WTC11 (cell line): ENCODE measurements around the gene CEP135. TPM values are rescaled to one million over a fixed set of nuclear protein-coding genes. Genes with fewer than 3 reads are reported as not detected.

ENCODE experiments used
- ETV6 ChIP-seq: sonication (generic); formaldehyde crosslinking; IDR thresholded peaks from 2 replicates; pipeline ENCODE4 v1.8.1; 2022; ENCODE audit warnings: mild to moderate bottlenecking, missing genetic modification reagents
- GTF2I ChIP-seq: fragments of 250-450 bp; sonication (Bioruptor Pico); conservative IDR thresholded peaks from 2 replicates; pipeline ENCODE4 v1.4.0; 2021; ENCODE audit warnings: mild to moderate bottlenecking
- KAT7 ChIP-seq: sonication (generic); formaldehyde crosslinking; IDR thresholded peaks from 2 replicates; pipeline ENCODE4 v1.8.1; 2023; ENCODE audit warnings: missing genetic modification reagents, mild to moderate bottlenecking, borderline replicate concordance
- NFATC4 ChIP-seq: fragments of 250-450 bp; sonication (Bioruptor Pico); IDR thresholded peaks from 2 replicates; pipeline ENCODE4 v1.9.0; 2021; ENCODE audit warnings: mild to moderate bottlenecking
- OVOL2 ChIP-seq: fragments of 250-450 bp; sonication (Bioruptor Pico); IDR thresholded peaks from 2 replicates; pipeline ENCODE4 v1.9.0; 2021; ENCODE audit warnings: mild to moderate bottlenecking, borderline replicate concordance
- SOX15 ChIP-seq: fragments of 250-450 bp; sonication (Bioruptor Pico); IDR thresholded peaks from 2 replicates; pipeline ENCODE4 v1.9.0; 2021; ENCODE audit warnings: mild to moderate bottlenecking
- TCF7 ChIP-seq: sonication (generic); formaldehyde crosslinking; IDR thresholded peaks from 2 replicates; pipeline ENCODE4 v1.8.0; 2022; ENCODE audit warnings: mild to moderate bottlenecking, low read depth, missing genetic modification reagents, moderate library complexity
- ZNF281 ChIP-seq: sonication (generic); formaldehyde crosslinking; IDR thresholded peaks from 2 replicates; pipeline ENCODE4 v1.8.0; 2023; ENCODE audit warnings: mild to moderate bottlenecking, missing genetic modification reagents
- ZNF532 ChIP-seq: fragments of 250-450 bp; sonication (Bioruptor Pico); IDR thresholded peaks from 2 replicates; pipeline ENCODE4 v1.9.0; 2021; ENCODE audit warnings: mild to moderate bottlenecking, borderline replicate concordance
- total RNA-seq: library from RNA; stranded (reverse); gene quantifications from 3 replicates; pipeline ENCODE4 v1.2.3, GENCODE V29; 2021
- TF ChIP-seq, protein P1 (sequence below): fragments of 250-450 bp; sonication (Bioruptor Pico); conservative IDR thresholded peaks from 2 replicates; pipeline ENCODE4 v1.9.0; 2021; ENCODE audit warnings: mild to moderate bottlenecking
- TF ChIP-seq, protein P2 (sequence below): sonication (generic); formaldehyde crosslinking; IDR thresholded peaks from 2 replicates; pipeline ENCODE4 v1.8.0; 2023; ENCODE audit warnings: missing genetic modification reagents, mild to moderate bottlenecking, borderline replicate concordance
- TF ChIP-seq, protein P3 (sequence below): sonication (generic); formaldehyde crosslinking; IDR thresholded peaks from 2 replicates; pipeline ENCODE4 v1.8.0; 2022; ENCODE audit warnings: mild to moderate bottlenecking, missing genetic modification reagents

Gene CEP135
- total RNA-seq, 1 experiment from 2014 or later, result 13.6 TPM

GRCh38 chr4:56048702-56049431, 100.1 kb downstream of the CEP135 start (continued):
- no peak for TF ChIP-seq ZNF532 (CRISPR knock-in tag)
- no peak for TF ChIP-seq ZNF281 (CRISPR knock-in tag)
- TF ChIP-seq GTF2I (CRISPR knock-in tag), result no peak
- TF ChIP-seq KAT7 (CRISPR knock-in tag), result 0 out of 2 replicates have a peak, but pooled peaks have one; percentile 82
- TF ChIP-seq, protein P1, sequence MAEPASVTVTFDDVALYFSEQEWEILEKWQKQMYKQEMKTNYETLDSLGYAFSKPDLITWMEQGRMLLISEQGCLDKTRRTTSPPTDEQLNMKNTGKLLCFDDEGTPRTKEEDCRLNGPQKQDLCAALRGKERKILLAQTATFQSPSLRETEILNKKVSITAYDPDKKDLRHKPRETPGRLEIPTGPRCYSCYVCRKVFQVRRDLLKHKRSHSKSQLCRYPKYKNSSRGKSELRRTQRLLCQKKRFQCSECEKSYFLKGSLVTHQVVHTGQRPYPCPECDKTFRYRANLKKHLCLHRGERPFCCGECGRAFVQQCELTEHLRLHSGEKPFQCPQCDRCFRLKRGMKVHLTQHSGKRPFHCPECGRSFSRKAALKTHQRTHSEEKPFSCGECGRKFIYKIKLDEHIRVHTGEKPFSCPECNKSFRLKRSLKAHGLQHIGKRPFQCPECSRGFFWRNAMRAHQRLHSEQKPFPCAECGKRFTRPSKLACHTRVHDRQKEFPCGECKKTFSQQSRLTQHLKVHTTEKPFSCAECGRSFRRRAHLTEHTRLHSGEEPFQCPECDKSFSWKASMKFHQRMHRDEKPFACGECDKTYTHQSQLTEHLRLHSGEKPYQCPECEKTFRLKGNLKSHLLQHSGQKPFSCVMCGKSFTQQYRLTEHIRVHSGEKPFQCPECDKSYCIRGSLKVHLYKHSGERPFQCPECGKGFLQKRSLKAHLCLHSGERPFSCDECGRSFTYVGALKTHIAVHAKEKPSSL (CRISPR knock-in tag), result no peak
- TF ChIP-seq, protein P2, sequence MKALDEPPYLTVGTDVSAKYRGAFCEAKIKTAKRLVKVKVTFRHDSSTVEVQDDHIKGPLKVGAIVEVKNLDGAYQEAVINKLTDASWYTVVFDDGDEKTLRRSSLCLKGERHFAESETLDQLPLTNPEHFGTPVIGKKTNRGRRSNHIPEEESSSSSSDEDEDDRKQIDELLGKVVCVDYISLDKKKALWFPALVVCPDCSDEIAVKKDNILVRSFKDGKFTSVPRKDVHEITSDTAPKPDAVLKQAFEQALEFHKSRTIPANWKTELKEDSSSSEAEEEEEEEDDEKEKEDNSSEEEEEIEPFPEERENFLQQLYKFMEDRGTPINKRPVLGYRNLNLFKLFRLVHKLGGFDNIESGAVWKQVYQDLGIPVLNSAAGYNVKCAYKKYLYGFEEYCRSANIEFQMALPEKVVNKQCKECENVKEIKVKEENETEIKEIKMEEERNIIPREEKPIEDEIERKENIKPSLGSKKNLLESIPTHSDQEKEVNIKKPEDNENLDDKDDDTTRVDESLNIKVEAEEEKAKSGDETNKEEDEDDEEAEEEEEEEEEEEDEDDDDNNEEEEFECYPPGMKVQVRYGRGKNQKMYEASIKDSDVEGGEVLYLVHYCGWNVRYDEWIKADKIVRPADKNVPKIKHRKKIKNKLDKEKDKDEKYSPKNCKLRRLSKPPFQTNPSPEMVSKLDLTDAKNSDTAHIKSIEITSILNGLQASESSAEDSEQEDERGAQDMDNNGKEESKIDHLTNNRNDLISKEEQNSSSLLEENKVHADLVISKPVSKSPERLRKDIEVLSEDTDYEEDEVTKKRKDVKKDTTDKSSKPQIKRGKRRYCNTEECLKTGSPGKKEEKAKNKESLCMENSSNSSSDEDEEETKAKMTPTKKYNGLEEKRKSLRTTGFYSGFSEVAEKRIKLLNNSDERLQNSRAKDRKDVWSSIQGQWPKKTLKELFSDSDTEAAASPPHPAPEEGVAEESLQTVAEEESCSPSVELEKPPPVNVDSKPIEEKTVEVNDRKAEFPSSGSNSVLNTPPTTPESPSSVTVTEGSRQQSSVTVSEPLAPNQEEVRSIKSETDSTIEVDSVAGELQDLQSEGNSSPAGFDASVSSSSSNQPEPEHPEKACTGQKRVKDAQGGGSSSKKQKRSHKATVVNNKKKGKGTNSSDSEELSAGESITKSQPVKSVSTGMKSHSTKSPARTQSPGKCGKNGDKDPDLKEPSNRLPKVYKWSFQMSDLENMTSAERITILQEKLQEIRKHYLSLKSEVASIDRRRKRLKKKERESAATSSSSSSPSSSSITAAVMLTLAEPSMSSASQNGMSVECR (CRISPR knock-in tag), result peak; percentile 50
- TF ChIP-seq ETV6 (CRISPR knock-in tag), result no peak
- no peak for TF ChIP-seq SOX15
- TF ChIP-seq OVOL2, result no peak
- no peak for TF ChIP-seq NFATC4 (CRISPR knock-in tag)
- TF ChIP-seq TCF7 (CRISPR knock-in tag), result no peak
- TF ChIP-seq, protein P3, sequence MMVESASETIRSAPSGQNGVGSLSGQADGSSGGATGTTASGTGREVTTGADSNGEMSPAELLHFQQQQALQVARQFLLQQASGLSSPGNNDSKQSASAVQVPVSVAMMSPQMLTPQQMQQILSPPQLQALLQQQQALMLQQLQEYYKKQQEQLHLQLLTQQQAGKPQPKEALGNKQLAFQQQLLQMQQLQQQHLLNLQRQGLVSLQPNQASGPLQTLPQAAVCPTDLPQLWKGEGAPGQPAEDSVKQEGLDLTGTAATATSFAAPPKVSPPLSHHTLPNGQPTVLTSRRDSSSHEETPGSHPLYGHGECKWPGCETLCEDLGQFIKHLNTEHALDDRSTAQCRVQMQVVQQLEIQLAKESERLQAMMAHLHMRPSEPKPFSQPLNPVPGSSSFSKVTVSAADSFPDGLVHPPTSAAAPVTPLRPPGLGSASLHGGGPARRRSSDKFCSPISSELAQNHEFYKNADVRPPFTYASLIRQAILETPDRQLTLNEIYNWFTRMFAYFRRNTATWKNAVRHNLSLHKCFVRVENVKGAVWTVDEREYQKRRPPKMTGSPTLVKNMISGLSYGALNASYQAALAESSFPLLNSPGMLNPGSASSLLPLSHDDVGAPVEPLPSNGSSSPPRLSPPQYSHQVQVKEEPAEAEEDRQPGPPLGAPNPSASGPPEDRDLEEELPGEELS, result peak; percentile 19; the same call in 1 of the 2 replicates
